HG03095 (cell line): ENCODE data around the gene RNU5D-1.

Experiments used
- ATAC-seq: cut with Tn5 transposase; IDR thresholded peaks from one replicate; pipeline ENCODE4 v1.9.1; 2021; ENCODE audit warnings: moderate library complexity; ENCODE audit not compliant: unreplicated experiment

Gene RNU5D-1

DNA sequence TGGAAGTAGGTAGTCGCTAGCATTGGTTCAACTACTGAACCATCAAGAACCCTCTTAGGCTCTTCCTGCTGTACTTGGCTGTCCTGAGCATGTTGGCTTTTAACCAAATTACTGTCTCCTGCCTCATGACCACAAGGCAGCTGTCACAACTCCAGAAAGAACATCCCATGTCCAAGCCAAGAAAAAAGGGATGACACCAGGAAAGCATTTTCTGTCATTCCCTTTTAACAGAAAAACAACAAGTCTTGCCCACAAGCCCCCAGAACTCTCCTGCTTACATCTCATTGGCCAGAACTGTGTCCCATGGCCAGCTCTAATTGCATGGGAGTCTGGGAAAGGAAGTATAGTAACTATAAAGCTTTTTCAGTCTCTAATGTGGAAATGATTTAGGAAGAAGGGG lies 2.4 kb upstream of the RNU5D-1 start:
- ATAC-seq = no peak

DNA sequence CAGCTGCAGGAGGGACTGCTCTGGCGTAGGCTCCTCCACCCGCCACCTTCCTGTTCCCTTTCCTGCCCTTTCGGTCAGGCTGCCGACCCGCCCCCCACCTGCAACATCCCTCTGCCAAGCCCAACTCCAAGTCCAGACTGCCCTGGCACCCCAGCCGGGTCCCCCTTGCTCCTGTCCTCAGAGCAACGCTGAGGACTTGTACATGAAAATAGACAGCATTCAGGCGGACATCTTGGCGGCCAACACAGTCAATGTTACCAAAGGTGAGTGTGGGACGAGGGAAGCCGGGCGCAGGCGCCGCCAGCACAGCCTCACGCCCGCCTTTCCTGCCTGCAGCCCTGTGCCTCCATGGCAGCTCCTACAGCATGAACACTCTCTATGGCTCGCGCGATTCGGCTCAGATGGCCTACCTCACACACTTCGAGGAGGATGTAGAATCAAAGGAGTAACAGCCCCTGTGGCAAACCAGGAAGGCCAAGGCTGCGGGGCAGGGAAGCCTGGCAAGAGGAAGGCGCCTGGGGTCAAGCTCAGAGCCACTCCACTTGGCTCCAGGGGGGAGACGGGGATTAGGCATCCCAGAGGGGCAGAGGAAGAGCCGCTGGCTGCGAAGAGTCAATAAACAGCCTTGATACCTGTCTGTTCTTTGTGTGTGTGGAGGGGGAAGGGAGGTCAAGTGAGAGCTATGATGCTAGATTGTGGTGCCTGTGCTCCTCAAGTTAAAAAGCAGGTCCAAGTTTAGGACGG lies 5.8 kb downstream of the RNU5D-1 start:
- no peak for ATAC-seq

DNA sequence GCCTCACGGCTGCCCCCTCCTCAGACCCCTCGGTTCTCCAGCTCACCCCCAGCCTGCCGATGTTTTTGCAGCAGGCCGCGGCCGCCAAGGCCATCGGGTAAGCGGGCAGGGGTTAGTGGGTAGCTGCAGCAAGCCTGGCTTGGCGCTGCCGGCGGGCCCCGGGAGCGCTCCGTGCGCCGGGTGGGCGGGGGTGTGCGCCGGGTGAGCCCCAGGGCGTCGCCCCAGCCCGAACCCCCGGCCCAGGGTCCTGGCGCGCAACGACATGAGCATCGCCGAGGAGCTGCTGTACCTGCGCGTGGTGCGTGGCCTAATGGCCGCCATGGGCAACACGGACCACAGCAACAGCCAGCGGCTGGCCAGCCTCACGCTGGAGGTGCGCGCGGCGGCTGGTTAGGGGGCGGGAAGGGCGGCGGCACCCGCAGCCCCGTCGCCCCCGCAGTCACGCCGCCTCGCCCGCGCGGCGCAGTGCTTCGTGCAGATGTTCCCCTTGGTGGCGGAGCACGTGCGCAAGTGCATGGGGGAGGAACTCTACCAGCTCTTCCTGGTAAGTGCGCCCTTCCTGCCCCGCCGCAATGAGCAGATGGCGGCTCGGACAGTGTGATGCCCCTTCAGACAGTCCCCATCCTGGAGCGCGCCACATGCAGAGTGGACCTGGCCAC lies 6.5 kb downstream of the RNU5D-1 start:
- ATAC-seq = no peak

DNA sequence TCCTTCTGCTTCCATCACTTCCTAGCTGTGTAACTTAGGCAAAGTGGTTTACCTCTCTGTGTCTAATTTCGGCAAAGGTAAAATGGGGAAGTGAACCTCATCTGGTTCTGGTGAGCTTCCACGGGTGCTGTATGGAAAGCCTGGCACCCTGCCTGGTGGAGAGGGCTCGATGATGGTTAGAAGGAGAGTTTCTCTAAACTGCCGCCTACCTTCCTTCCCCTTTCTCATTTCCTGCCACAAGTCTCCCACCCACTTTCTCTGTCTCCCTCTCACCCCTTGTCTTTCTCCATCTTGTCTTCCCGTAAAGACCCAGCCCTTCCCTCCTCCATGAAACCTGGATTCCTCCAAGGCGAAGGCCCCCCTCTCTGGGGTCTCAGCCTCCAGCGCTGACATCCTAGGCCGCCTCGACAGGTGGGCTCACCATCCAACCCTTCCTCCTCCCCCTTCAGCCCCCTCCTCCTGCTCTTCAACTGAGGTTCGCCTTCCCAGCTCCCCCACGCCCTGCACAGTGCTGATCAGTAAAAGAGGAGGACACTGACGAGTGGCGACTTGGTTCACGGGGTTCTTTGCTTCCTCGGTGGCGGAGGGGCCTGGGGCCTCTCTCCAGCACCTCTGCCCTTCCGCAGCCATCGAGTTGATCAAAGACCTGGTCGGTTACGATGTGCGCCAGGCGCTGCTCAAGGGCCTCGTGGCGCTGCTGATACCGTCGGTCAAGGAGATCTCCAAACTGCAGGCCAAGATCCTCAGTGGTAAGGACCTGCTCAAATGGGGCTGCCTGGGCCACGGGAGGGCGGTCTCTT lies 7.3 kb downstream of the RNU5D-1 start:
- no peak for ATAC-seq

DNA sequence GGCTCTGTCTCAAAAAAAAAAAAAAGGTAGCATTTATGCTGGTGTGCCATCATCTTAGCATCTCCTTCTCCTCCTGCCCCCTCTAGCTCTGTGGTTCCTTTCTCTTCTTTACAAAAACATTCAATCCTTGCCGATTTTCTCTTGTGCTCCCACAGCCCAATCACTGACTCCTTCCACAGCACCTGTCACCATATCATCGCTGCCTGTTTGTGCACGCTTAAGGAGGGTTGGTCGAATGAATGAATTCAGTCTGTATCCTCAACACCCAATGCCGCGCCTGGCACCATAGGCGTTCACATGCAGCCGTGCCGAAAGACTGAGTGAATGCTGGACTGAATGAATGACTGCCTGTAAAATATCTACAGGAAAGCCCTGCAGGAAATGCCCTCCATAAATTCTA lies 7.9 kb downstream of the RNU5D-1 start:
- ATAC-seq = no peak

DNA sequence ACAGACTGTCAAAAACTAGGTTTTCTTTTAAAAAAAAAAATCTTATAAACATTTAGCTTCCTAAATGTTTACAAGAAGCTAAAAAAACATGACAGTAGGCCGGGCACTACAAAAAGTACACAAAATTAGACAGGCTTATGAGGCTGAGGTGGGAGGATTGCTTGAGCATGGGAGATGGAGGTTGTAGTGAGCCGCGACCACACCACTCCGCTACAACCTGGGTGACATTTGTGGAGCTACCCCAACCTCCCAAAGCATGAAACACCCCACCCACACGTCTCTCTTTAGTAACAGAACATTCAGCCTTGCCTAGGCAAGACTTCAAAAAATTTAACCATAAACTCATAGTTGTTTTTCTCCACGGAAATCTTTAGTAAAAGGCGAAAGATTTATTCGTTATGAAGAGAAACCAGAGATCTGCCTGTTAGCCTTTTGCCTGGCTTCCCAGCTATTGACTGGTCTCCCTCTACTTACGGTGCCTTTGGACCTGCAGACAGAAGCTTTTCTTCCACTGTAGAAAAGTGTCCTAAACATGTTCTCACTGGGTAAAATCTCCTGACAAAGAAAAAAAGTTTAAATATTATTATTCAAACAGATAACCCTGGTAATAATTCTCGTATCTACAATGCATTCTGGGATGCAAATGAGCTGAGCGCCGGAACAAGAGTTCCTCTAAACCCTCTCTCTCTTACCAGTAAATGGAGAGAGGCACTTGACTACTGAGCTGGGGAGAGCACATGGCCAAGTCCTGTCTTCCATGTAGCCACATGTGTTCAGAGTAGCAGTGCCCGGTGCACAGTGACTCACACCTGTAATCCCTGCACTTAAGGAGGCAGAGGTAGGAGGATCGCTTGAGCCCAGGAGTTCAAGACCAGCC lies 9.2 kb downstream of the RNU5D-1 start:
- ATAC-seq = peak; percentile 72

DNA sequence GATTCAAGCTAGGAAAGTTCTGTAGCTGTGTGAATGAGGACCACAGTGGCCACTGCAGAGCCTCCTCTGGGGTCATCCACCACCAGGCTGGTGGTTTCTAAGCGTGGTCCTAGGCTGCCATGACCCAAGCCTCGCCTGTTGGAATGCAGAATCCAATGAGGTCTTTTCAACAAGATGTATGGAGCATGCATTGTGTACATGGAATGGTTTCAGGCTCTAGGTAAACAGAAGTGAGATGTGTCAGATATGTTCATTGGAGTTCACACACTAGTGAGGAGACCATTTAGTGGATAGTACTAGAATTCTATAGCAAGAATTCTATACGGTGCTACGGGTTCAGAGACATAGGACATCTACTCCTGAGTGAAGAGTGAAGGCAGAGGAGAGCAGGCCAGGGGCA lies 10.7 kb downstream of the RNU5D-1 start:
- ATAC-seq = no peak

DNA sequence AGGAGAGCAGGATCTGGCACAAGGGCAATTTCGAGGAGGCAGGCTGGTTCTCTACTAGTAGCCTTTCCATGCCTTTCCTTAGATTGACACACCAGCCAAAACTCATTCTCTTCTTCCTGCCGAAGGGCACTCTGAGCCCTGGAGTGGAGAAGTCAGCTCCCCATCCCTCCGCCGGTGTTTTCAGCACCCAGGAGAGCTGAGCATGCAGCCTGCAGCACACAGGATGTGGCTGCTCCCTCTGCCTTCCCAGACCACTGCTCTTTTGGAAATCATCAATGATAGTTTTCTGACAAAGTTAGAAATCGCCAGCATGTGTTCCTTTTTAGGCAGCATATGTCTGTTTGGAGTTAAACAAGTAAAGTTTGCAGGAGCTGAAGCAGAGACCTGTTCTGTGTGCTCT lies 11.7 kb downstream of the RNU5D-1 start:
- ATAC-seq = no peak

DNA sequence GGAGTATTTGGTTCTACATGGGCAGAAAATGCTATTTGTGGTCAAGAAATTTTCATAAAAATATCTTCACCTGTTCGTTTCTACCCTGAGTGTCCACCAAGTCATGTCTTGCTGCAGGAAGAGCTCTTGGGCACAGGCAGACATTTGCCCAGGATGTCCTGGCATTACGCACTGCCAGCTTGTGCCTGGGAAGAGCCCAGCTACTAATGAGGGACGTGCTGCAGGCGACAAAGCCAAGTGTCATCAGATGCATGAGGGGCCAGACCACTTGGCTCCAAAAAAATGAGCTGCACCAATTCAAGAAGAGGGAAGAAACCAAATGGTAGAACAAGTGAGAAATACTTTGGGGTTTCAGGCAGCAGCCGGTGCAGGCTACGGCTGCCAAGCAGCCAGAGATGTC lies 12.9 kb downstream of the RNU5D-1 start:
- no peak for ATAC-seq

DNA sequence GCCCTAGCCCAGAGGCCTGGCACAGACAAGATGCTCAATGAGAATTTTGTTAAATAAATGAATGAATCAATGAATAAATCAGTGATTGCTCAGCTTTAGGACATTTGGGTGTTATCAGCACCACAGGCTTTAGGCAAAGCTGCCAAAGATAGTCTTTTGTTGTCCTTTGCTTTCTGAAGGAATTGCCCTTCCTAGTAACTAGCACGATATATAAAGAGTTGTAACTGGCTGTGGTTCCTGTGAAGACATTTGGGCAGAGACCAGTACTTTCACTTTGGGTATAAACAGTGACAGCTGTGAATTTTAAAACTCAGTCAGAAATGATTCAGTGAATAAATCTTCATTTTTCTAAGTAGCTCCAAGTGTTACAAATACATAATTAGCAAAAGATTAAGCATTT lies 13.3 kb downstream of the RNU5D-1 start:
- no peak for ATAC-seq

DNA sequence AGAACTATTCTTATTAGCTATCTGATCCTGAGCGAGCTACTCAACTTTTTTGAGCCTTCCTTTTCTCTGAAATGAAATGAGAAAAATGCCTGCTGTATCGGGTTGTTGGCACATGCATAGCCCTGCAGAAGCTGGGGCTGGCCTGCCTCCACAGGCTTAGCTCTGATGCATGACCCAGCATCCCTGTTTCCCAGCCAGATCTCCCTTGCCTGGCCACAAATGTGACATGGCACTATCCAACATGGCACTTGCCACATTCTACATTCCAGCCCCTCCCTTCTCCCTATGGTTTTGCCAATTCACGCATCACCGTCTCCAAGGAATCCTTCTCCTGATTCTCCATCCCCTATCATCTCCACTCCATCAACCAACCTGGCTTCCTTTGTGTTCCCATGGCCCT lies 13.8 kb downstream of the RNU5D-1 start:
- ATAC-seq = no peak

DNA sequence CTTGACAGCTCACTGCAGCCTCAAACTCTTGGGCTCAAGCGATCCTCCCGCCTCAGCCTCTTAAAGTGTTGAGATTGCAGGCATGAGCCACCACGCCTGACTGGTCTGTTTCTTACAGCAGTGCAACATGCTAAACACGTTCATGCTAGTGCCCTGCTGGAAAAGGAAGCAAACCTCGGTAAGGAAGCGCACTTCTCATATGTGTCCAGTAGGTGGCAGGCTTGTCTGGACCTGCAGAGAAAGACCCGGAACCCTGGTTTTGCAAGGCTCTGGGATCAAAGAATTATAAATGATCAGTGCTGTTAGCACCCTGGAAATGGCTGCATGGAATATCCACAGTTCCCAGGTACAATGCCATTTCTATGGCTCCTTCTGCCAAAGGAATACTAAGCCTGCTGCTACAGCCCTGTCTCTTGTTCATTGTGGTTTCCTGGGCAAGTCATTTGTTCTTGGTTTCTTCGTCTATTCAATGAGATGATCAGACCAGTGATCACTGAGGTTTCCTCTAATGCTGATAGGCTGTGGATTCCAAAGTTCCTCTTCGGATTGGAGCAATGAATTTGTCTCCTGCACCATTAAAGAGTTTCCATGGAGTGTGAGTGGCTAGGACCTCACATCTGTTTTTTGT lies 15.9 kb downstream of the RNU5D-1 start:
- peak; percentile 47 for ATAC-seq

DNA sequence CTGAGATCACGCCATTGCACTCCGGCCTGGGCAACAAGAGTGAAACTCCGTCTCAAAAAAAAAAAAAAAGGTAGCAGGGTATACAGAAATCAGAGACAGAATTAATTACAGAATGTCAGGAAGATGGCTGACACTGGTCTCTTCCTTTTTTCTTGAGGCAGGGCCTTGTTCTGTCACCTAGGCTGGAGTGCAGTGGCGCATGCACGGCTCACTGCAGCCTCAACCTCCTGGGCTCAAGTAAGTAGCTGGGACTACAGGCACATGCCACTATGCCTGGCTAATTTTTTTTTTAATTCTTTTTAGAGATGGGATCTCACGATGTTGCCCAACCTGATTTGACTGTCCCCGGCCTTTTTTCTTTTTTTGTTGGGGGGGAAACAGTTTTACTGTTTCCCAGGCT lies 16.4 kb downstream of the RNU5D-1 start:
- ATAC-seq = no peak

DNA sequence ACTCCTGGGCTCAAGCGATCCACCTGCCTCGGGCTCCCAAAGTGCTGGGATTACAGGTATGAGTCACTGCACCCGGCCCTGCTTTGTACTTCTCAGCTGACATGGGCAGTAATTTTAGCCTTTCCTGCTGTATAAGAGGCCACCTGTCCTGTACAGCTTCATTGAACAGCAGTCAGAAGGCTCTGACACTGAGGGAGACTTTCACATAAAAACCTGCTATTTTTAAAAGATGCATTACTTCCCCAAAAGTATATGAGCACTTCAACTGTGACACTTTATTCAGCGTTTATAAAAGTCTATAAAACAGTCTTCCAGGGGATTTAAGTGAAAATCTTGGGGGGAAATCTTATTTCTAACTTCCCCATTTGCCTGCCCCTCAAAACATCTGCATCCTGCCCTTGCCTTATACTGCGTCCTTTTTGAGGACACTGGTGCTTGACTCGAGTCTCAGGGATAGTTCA lies 17.6 kb downstream of the RNU5D-1 start:
- ATAC-seq = peak; percentile 67

DNA sequence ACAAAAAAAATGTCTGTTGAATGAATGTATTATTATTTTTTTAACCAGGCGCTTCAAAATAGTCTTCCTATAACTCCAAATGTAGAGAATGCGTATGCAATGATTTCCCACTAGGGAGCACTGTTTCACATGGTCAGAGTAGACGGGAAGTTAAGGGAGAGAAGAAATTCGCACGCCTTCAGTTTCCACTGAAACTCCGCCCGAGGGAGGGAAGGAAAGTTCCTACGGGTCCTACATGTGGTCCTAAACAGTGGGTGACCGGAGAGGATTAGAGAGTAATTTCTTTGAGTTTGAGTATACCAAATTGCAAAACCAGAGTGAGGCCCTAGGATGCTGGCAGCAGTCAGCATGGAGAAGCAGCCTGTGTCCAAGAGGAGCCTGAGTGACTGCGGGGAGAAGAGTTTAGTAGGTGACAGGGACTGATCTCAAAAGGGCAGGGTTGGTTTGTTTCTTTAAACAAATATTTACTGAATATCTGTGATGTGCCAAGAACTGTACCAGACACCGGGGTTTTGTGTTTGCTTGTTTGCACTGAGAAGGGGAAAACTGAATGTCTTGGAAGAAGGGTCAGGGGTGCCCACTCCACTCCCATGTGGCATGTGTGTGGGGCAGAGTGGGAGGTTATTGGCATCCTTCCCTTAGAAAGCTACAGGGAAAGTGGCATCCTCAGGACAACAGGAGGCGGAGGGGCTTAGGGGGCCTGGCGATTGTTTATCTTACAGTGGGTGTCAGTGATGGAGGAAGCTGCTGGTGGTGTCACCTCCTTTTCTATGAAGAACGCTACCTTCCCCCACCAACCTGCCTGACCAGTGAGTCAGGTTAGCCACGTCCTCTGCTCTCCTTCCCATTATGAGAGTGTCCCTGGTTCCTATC lies 22.8 kb downstream of the RNU5D-1 start:
- no peak for ATAC-seq

DNA sequence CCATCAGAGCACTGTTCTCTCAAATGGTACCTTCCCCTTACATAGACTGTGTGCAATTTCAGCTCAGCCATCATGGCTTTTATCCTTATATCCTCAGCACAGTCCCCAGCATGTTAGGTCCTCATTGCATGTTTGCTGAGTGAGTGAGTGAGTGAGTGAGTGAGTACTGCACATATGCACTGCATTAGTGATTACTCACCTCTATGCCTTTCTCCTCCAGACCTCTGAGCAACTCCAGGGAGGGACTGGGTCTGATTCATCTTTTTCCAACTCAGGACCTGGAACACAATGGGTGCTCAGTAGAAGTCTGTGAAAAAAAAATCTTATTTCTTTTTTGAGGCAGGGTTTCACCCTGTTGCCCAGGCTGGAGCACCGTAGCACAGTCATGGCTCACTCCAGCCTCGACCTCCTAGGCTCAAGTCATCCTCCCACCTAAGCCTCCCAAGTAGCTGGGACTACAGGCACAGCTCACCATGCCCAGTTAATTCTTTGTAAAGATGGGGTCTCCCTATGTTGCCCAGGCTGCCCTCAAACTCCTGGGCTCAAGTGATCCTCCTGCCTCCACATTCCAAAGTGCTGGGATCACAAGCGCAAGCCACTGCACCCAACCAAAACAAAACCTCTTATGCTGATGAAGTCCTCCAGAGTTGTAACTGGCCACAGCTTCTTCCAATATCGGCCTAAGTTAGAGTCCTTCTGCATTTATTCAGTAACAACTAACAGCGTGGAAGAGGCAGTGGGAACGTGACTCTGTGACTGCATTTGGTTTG lies 23.7 kb downstream of the RNU5D-1 start:
- ATAC-seq = no peak

DNA sequence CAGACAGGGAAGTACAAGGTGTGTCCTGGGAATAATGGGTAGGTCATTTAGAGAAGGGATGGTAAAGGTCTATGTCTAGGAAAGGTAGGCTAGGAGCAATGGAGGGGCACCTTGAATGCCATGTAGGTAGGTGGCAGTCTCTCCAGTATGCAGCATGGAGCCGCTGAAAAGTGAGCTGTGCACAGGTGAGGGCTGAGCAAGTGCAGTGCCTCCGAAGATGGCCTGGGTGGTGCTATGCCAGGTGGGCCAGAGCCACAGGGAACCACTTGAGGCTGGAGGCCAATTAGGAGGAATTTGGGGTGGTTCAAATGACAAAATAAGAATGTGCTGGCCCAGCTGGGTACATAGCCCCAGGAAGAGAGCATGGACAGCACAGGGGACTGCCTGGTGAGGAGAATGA lies 25.0 kb downstream of the RNU5D-1 start:
- ATAC-seq = no peak

DNA sequence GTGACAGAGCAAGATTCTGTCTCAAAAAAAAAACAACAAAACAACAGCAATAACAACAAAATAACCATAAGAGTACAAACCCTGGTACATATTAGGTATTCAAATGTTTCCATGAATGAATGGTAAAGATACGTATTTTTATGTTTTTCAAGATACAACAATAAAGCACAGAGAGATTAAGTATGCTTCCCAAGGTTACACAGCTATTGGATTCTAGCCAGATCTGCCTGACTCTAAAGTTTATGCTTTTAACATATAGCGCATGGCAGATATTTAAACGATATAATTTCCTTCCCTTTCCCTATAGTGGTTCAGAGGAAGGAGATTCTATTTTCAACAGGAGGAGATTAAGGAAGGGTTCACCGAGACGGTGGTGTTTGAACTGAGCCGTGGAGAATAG lies 25.5 kb downstream of the RNU5D-1 start:
- no peak for ATAC-seq

DNA sequence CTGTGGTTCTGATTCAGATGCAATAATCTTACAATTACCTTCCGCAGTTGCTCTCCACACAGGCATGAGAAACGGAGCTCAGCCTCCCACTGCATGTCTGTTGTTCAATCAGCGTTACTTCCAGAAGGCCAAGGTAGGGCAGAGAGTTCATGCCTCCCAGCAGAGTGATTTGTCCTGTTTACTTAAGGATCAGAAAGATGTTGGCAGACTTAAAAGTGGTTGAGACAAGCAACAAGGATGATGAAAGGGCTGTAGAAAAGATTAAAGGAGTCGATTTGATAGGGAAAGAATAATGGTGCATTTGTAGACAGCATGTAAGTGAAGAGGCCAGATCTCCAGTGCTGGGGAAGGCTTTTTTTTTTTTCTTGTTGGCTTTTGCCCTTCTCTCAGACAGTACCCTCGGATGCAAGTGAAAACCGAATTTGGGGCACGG lies 29.8 kb downstream of the RNU5D-1 start:
- no peak for ATAC-seq
